CD8-positive, alpha-beta memory T cell (primary cell): Measurements from ENCODE around the gene STX7. TPM values are rescaled to one million over a fixed set of nuclear protein-coding genes. Genes with fewer than 3 reads are reported as not detected.

Experiments
- CTCF ChIA-PET: fragments of 350-600 bp; sonication (Branson Sonifier 250); formaldehyde crosslinking; loops from one replicate; lab custom pipeline; 2021; ENCODE audit warnings: antibody characterized with exemption; lab: Charles Lee
- POLR2A ChIA-PET: fragments of 350-600 bp; sonication (Branson Sonifier 250); formaldehyde crosslinking; loops from one replicate; lab custom pipeline; 2021; ENCODE audit warnings: antibody characterized with exemption; lab: Charles Lee
- DNase-seq, 5 donors: peaks; one replicate each; pipeline versions ENCODE4 v3.0.0 to v3.0.0-alpha.2; 2020 to 2022; ENCODE audit warnings: mixed read lengths in 1 of 5
- H3K27ac ChIP-seq: one replicate; pipeline ENCODE4 v1.7.0; 2013; ENCODE audit warnings: low read depth, mild to moderate bottlenecking, low read length, moderate library complexity
- H3K27me3 ChIP-seq: 2 replicates; pipeline ENCODE4 v1.7.0; 2013; ENCODE audit warnings: low read length, mild to moderate bottlenecking; ENCODE audit not compliant: insufficient read depth, poor library complexity, severe bottlenecking
- H3K36me3 ChIP-seq: 2 replicates; pipeline ENCODE4 v1.7.0; 2013; ENCODE audit warnings: mild to moderate bottlenecking, low read length, moderate library complexity; ENCODE audit not compliant: insufficient read depth
- H3K4me1 ChIP-seq: 2 replicates; pipeline ENCODE4 v1.7.0; 2013; ENCODE audit warnings: mild to moderate bottlenecking, low read length, moderate library complexity; ENCODE audit not compliant: insufficient read depth
- H3K4me3 ChIP-seq: 2 replicates; pipeline ENCODE4 v1.7.0; 2013; ENCODE audit warnings: mild to moderate bottlenecking, low read length
- H3K9me3 ChIP-seq: 2 replicates; pipeline ENCODE4 v1.7.0; 2013; ENCODE audit warnings: mild to moderate bottlenecking, low read length
- H3K27ac Mint-ChIP-seq, 8 donors: one replicate each; pipeline ENCODE4 v1.8.0; 2020 to 2021; ENCODE audit warnings: mixed read lengths in 8 of 8, mild to moderate bottlenecking in 6 of 8, inconsistent platforms in 3 of 8, moderate library complexity in 3 of 8
- H3K27me3 Mint-ChIP-seq, 2 donors: one replicate each; pipeline ENCODE4 v1.8.0; 2020 to 2021; ENCODE audit warnings: mixed read lengths in 2 of 2, mild to moderate bottlenecking in 1 of 2, moderate library complexity in 1 of 2
- H3K36me3 Mint-ChIP-seq, 3 donors: one replicate each; pipeline ENCODE4 v1.8.0; 2020 to 2021; ENCODE audit warnings: mixed read lengths in 3 of 3, inconsistent platforms in 1 of 3, mild to moderate bottlenecking in 1 of 3
- H3K4me1 Mint-ChIP-seq, 3 donors: one replicate each; pipeline ENCODE4 v1.8.0; 2020 to 2021; ENCODE audit warnings: mixed read lengths in 3 of 3, inconsistent platforms in 1 of 3, mild to moderate bottlenecking in 1 of 3
- H3K4me3 Mint-ChIP-seq, 7 donors: one replicate each; pipeline ENCODE4 v1.8.0; 2020 to 2021; ENCODE audit warnings: mixed read lengths in 7 of 7, mild to moderate bottlenecking in 6 of 7, moderate library complexity in 4 of 7, inconsistent platforms in 2 of 7
- H3K9me3 Mint-ChIP-seq, 5 donors: one replicate each; pipeline ENCODE4 v1.8.0; 2020 to 2022; ENCODE audit warnings: mixed read lengths in 5 of 5, mild to moderate bottlenecking in 3 of 5, moderate library complexity in 2 of 5, inconsistent platforms in 1 of 5
- polyA plus RNA-seq: library from polyadenylated mRNA; unstranded; fragments of 300-500 nt; fragmentation: Illumina TruSeq; gene quantifications from one replicate; pipeline ENCODE4 v1.2.3, GENCODE V29; 2021
- total RNA-seq, 2 experiments: library from RNA; stranded (reverse); gene quantifications; one replicate each; pipeline ENCODE4 v1.2.3, GENCODE V29; 2021

Gene STX7
- total and polyA plus RNA-seq, 3 experiments from 2014 or later = 11.4 to 25.1 (median 19.0) TPM

- H3K27me3 Mint-ChIP-seq = no peaks in the 10 kb centered on the region
- CTCF ChIA-PET = no interaction called here
- Histone ChIP-seq H3K4me1 (no peaks in the 10 kb centered on the region), H3K27me3 (no peaks in the 10 kb centered on the region), H3K9me3 (no peaks in the 10 kb centered on the region), H3K36me3 (no peaks in the 10 kb centered on the region), H3K4me3 (no peak overlapping the region), H3K27ac (no peak overlapping the region)
- peaks cover 52 to 68% (median 67%) of the 10 kb centered on the region in 3 donors for H3K4me1 Mint-ChIP-seq
- H3K27ac Mint-ChIP-seq = no peak overlapping the region
- POLR2A ChIA-PET = no interaction called here
- H3K36me3 Mint-ChIP-seq = peaks cover 6 to 47% (median 23%) of the 10 kb centered on the region in 3 donors
- no peak overlapping the region for H3K4me3 Mint-ChIP-seq
- H3K9me3 Mint-ChIP-seq = no peaks in the 10 kb centered on the region
- no peak for DNase-seq
These were observed 7.8 kb downstream of the STX7 start for GRCh38 chr6:132505158-132505557.

GRCh38 chr6:132504757-132505156 is 8.2 kb downstream of the STX7 start:
- Mint-ChIP-seq H3K27me3 (no peaks in the 10 kb centered on the region), H3K27ac (peak overlapping the region in 1 of 8 donors; percentile 55), H3K4me1 (peaks cover 54 to 69% (median 68%) of the 10 kb centered on the region in 3 donors), H3K36me3 (peaks cover 8 to 51% (median 27%) of the 10 kb centered on the region in 3 donors), H3K9me3 (no peaks in the 10 kb centered on the region), H3K4me3 (no peak overlapping the region)
- no peak for DNase-seq
- CTCF ChIA-PET = no interaction called here
- Histone ChIP-seq H3K4me3 (no peak overlapping the region), H3K9me3 (no peaks in the 10 kb centered on the region), H3K27ac (no peak overlapping the region), H3K27me3 (no peaks in the 10 kb centered on the region), H3K4me1 (no peaks in the 10 kb centered on the region), H3K36me3 (no peaks in the 10 kb centered on the region)
- POLR2A ChIA-PET = no interaction called here

- Histone ChIP-seq H3K4me1 (no peaks in the 10 kb centered on the region), H3K9me3 (no peaks in the 10 kb centered on the region), H3K27me3 (no peaks in the 10 kb centered on the region), H3K27ac (no peak overlapping the region), H3K36me3 (no peaks in the 10 kb centered on the region), H3K4me3 (no peak overlapping the region)
- Mint-ChIP-seq H3K27me3 (no peaks in the 10 kb centered on the region), H3K36me3 (peaks cover 13 to 56% (median 37%) of the 10 kb centered on the region in 3 donors), H3K9me3 (no peaks in the 10 kb centered on the region), H3K4me1 (peaks cover 58 to 70% (median 67%) of the 10 kb centered on the region in 3 donors), H3K4me3 (no peak overlapping the region), H3K27ac (peak overlapping the region in 5 of 8 donors; percentile 1 to 48 (median 41))
- ChIA-PET CTCF (no interaction called here), POLR2A (no interaction called here)
- no peak for DNase-seq
These were observed 13.2 kb downstream of the STX7 start for GRCh38 chr6:132499757-132500156.

GRCh38 chr6:132498638-132499037 is 14.3 kb downstream of the STX7 start:
- H3K9me3 ChIP-seq = no peaks in the 10 kb centered on the region
- H3K4me3 ChIP-seq = no peak overlapping the region
- H3K4me3 Mint-ChIP-seq = no peak overlapping the region
- H3K9me3 Mint-ChIP-seq = peaks cover 0 to 2% (median 0%) of the 10 kb centered on the region in 5 donors
- H3K4me1 ChIP-seq = no peaks in the 10 kb centered on the region
- POLR2A ChIA-PET = no interaction called here
- no peaks in the 10 kb centered on the region for H3K27me3 ChIP-seq
- no peaks in the 10 kb centered on the region for H3K36me3 ChIP-seq
- peaks cover 15 to 61% (median 45%) of the 10 kb centered on the region in 3 donors for H3K36me3 Mint-ChIP-seq
- CTCF ChIA-PET = no interaction called here
- peaks cover 55 to 70% (median 64%) of the 10 kb centered on the region in 3 donors for H3K4me1 Mint-ChIP-seq
- H3K27me3 Mint-ChIP-seq = no peaks in the 10 kb centered on the region
- DNase-seq = no peak
- H3K27ac Mint-ChIP-seq = no peak overlapping the region
- H3K27ac ChIP-seq = no peak overlapping the region

GRCh38 chr6:132496519-132497180 is 16.3 kb downstream of the STX7 start:
- Mint-ChIP-seq H3K9me3 (peaks cover 0 to 2% (median 0%) of the 10 kb centered on the region in 5 donors), H3K4me3 (peak overlapping the region in 1 of 7 donors; percentile 4), H3K36me3 (peaks cover 22 to 52% (median 42%) of the 10 kb centered on the region in 3 donors), H3K27me3 (no peaks in the 10 kb centered on the region), H3K4me1 (peaks cover 55 to 70% (median 64%) of the 10 kb centered on the region in 3 donors), H3K27ac (no peak overlapping the region)
- Histone ChIP-seq H3K9me3 (no peaks in the 10 kb centered on the region), H3K27ac (no peak overlapping the region), H3K4me1 (peaks cover 2% of the 10 kb centered on the region), H3K27me3 (no peaks in the 10 kb centered on the region), H3K4me3 (no peak overlapping the region), H3K36me3 (no peaks in the 10 kb centered on the region)
- no peak for DNase-seq
- POLR2A ChIA-PET = no interaction called here
- CTCF ChIA-PET = interaction anchor here (1.1 to 2.0 kb wide), 3 partner anchors 16 to 299 kb away, joined by 3 to 5 read pairs (median 4); partner anchors contain the start of gene STX7

- Mint-ChIP-seq H3K36me3 (peaks cover 18 to 44% (median 37%) of the 10 kb centered on the region in 3 donors), H3K9me3 (peaks cover 0 to 2% (median 0%) of the 10 kb centered on the region in 5 donors), H3K4me3 (peak overlapping the region in 2 of 7 donors; percentile 23 to 31), H3K27me3 (no peaks in the 10 kb centered on the region), H3K27ac (peak overlapping the region in 1 of 8 donors; percentile 8), H3K4me1 (peaks cover 51 to 65% (median 59%) of the 10 kb centered on the region in 3 donors)
- Histone ChIP-seq H3K4me1 (peaks cover 9% of the 10 kb centered on the region), H3K27ac (no peak overlapping the region), H3K9me3 (no peaks in the 10 kb centered on the region), H3K4me3 (no peak overlapping the region), H3K36me3 (no peaks in the 10 kb centered on the region), H3K27me3 (no peaks in the 10 kb centered on the region)
- ChIA-PET CTCF (interaction anchor here (0.9 to 2.0 kb wide), 4 partner anchors 17 to 1601 kb away, joined by 3 to 5 read pairs (median 4); partner anchors contain the start of gene STX7), POLR2A (interaction anchor here (1.1 kb wide), 1 partner anchor 17 kb away, joined by 4 read pairs; no protein-coding TSS in a partner anchor)
- DNase-seq = no peak
These were observed 17.3 kb downstream of the STX7 start for GRCh38 chr6:132495604-132496079.

GRCh38 chr6:132494954-132495353 is 18.0 kb downstream of the STX7 start:
- Histone ChIP-seq H3K4me3 (no peak overlapping the region), H3K4me1 (peaks cover 9% of the 10 kb centered on the region), H3K27me3 (no peaks in the 10 kb centered on the region), H3K36me3 (no peaks in the 10 kb centered on the region), H3K9me3 (no peaks in the 10 kb centered on the region), H3K27ac (no peak overlapping the region)
- ChIA-PET POLR2A (interaction anchor here (1.1 kb wide), 1 partner anchor 17 kb away, joined by 4 read pairs; no protein-coding TSS in a partner anchor), CTCF (interaction anchor here (1.4 to 2.0 kb wide), 2 partner anchors 11 to 215 kb away, joined by 4 to 9 read pairs; no protein-coding TSS in a partner anchor)
- Mint-ChIP-seq H3K4me3 (no peak overlapping the region), H3K9me3 (peaks cover 0 to 2% (median 0%) of the 10 kb centered on the region in 5 donors), H3K36me3 (peaks cover 14 to 38% (median 31%) of the 10 kb centered on the region in 3 donors), H3K27me3 (no peaks in the 10 kb centered on the region), H3K27ac (peak overlapping the region in 5 of 8 donors; percentile 2 to 33 (median 6)), H3K4me1 (peaks cover 46 to 60% (median 53%) of the 10 kb centered on the region in 3 donors)
- DNase-seq = no peak

GRCh38 chr6:132491881-132492280 is 21.0 kb downstream of the STX7 start:
- Mint-ChIP-seq H3K27me3 (no peaks in the 10 kb centered on the region), H3K27ac (no peak overlapping the region), H3K36me3 (peaks cover 9 to 31% (median 20%) of the 10 kb centered on the region in 3 donors), H3K4me3 (no peak overlapping the region), H3K9me3 (peaks cover 0 to 2% (median 0%) of the 10 kb centered on the region in 5 donors), H3K4me1 (peaks cover 31 to 37% (median 34%) of the 10 kb centered on the region in 3 donors)
- peaks cover 9% of the 10 kb centered on the region for H3K4me1 ChIP-seq
- DNase-seq = no peak
- ChIA-PET POLR2A (no interaction called here), CTCF (interaction anchor here (0.8 kb wide), 1 partner anchor 8 kb away, joined by 3 read pairs; no protein-coding TSS in a partner anchor)
- H3K9me3 ChIP-seq = no peaks in the 10 kb centered on the region
- H3K36me3 ChIP-seq = no peaks in the 10 kb centered on the region
- H3K4me3 ChIP-seq = no peak overlapping the region
- H3K27ac ChIP-seq = no peak overlapping the region
- H3K27me3 ChIP-seq = no peaks in the 10 kb centered on the region
